ENCODE measurements around the gene CLIP3.

Gene CLIP3

GRCh38 chr19:36014012-36014924, 18.4 kb downstream of the CLIP3 start, which contains the start of gene ALKBH6:
Gene ALKBH6 (minus strand): TSS chr19:36014213. CDS start chr19:36013397, 816 bp downstream.
- peak; percentile 15; the same call in 1 of the 2 replicates for TF ChIP-seq CTCF (IDR thresholded peaks at IDR 0.05)
- TF ChIP-seq ZFX (IDR thresholded peaks at IDR 0.05; ENCODE audit: borderline replicate concordance), result no peak
- peak within 1 kb of the TSS; percentile 67 for H3K27ac ChIP-seq

- TF ChIP-seq CTCF (IDR thresholded peaks at IDR 0.05) (no peak), ZFX (IDR thresholded peaks at IDR 0.05; ENCODE audit: borderline replicate concordance) (no peak)
- peak overlapping the region; percentile 67 for H3K27ac ChIP-seq
Observed at GRCh38 chr19:36013280-36014011, 19.2 kb downstream of the CLIP3 start.

GRCh38 chr19:36010402-36010801, 22.3 kb downstream of the CLIP3 start:
- H3K27ac ChIP-seq, result peak overlapping the region; percentile 67; the same call in 1 of the 2 replicates
- TF ChIP-seq CTCF (IDR thresholded peaks at IDR 0.05), result no peak
- TF ChIP-seq ZFX (IDR thresholded peaks at IDR 0.05; ENCODE audit: borderline replicate concordance), result no peak

- TF ChIP-seq CTCF (IDR thresholded peaks at IDR 0.05), result no peak
- TF ChIP-seq ZFX (IDR thresholded peaks at IDR 0.05; ENCODE audit: borderline replicate concordance), result no peak
- peak overlapping the region; percentile 93 for H3K27ac ChIP-seq
Observed at GRCh38 chr19:36009633-36010379, 22.9 kb downstream of the CLIP3 start.

GRCh38 chr19:36009220-36009619, 23.5 kb downstream of the CLIP3 start:
- H3K27ac ChIP-seq, result peak overlapping the region; percentile 93
- TF ChIP-seq CTCF (IDR thresholded peaks at IDR 0.05), result no peak
- TF ChIP-seq ZFX (IDR thresholded peaks at IDR 0.05; ENCODE audit: borderline replicate concordance), result no peak

- no peak for TF ChIP-seq ZFX (IDR thresholded peaks at IDR 0.05; ENCODE audit: borderline replicate concordance)
- no peak for TF ChIP-seq CTCF (IDR thresholded peaks at IDR 0.05)
- peak within 1 kb of the TSS; percentile 93 for H3K27ac ChIP-seq
Observed at GRCh38 chr19:36008336-36008978, 24.2 kb downstream of the CLIP3 start, which contains the start of gene SYNE4. Gene SYNE4 (minus strand): TSS chr19:36008813. CDS start chr19:36008681, 132 bp downstream.
